NCI-H1092 treated with DMSO at 0.1 percent for 48 hours (cell line): Measurements from ENCODE around the gene ATP2B3.
"Not testable (repeated sequence)": the region's sequence is repeated elsewhere in the genome, so short reads cannot be mapped to it uniquely, and the experiment has no call there.

ENCODE experiments used
- DNase-seq: peaks from one replicate; lab custom pipeline; 2025; lab: John Stamatoyannopoulos, UW

ATP2B3 gene

DNA sequence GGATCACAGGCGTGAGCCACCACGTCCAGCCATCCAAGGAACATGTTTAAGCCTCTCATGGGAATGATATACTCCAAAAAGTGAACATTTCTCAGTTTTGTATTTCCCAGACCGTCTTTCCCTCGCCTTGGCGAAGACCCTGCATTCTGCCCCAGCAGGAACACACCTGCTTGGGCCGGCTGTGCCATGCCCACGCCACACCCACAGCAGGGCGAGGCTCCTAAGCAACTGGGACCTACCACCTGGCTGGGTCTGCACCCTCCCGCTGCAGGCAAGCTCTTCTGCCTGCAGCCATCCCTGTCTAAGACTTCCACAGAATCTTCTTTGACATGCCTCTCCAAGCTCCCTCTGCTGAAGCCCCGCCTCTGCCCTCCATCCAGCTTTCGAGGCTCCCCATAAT, 77.9 kb downstream of the ATP2B3 start:
- no peak for DNase-seq

DNA sequence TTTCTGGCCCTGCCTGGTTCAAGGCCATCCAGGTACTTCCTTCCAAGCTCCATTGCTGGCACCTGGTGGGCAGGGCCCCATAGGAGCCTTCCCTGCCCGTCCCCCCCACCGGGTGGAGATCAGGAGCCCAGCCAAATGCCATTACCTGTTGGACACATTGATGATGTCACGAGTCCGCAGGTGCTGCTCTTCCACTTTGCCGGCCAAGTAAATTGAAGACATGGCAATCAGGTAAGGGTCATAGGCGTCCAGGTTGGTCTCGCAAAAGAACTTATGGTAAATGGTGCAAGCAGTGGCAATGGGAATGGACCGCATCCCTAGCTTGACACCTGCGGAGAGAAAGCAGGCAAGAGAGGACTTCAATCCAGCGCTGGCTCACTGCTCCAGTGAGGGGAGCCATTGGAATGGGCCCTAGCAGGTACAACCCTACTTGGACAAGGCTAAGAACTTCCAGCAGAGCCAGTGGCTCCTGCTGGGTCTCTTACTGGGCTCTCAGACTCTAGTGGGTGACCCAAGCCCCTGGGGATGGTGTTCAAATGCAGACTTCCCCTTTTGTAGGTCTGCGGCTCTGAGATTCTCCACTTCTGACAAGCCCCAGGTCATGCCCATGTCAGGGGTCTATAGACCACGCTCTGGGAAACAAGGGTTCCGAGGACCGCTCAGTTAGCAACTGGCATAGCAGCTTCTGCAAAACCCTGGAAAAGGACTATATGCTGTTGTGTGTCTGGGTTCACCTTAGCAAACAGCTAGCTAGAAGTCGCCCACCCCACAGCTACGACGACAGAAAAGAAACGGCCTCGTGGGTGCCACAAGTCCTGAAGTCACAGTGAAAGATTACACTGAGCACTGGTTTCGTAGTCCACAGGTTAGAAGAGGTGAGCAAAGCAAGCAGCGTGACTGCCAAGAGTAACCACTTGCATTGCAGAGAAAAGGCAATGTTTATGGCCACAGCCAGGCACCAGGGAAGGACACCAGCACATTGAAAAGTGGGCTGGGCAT, 78.7 kb downstream of the ATP2B3 start:
- no peak for DNase-seq

DNA sequence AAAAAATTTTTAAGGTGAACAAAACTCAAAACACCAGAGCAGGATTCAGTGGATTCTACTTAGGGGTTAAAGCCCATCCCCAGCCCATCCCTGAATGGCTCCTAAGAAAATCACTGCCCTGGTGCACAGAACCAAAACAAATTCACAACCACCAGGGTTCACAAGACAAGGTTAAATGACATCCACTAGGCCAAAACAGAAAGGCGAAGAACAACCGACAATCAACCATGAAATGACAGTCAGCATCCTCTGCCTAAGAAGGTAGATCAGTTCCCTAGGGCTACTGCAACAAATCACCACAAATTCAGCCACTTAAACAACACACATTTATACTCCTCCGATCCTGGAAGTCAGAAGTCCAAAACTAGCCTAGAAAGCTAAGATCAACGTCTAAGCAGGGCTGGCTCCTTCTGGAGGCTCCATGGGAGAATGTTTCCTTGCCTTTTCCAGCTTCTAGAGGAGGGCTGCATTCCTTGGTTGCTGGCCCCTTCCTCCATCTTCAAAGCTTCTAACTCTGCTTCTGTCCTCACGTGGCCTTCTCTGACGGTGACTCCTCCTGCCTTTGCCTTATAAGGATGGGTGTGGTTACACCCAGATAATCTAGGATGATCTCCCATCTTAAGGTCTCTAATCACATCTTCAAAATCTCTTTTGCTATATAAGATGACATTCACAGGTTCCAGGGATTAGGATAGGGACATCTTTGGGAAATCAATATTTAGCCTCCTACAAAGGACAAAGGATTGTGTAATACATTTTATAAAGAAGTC, 79.7 kb downstream of the ATP2B3 start:
- DNase-seq = no peak

DNA sequence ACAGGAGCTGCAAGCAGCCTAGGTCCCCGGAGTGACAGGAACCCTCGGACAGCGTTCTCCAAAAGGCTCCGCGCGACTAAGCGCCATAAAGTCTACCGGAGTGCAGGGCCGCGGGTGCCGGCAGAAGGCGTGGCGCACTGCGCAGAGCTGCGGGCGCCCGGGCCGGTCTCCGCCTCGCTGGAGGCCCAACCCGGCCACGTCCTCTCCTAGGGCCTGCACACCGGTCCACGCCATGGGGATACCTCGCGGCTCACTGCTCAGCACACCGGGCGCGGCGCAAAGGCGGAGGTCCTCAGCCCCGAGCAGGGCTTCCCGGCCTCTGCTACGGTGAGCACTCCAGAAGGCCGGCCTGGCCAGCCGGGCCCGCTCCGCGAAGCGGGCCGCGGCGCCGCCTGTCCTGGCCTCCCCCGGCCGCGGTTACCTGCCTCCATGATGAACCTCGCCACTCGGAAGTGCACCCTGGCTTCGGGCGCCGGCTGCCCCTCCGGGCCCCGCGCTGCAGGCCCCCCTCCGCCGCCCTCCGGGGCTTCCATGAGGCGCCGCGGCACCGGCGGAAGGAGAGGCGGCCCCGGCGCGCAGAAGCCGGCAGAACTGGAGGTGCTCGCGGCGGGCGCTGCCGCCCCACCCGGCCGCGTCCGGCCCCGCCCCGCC, 81.2 kb downstream of the ATP2B3 start, which contains the start of gene CCNQ:
Gene CCNQ (minus strand): TSS at position 599 of the 651 bp plus-strand sequence. CDS start 66 bp downstream, at position 533.
- DNase-seq = peak; percentile 31

DNA sequence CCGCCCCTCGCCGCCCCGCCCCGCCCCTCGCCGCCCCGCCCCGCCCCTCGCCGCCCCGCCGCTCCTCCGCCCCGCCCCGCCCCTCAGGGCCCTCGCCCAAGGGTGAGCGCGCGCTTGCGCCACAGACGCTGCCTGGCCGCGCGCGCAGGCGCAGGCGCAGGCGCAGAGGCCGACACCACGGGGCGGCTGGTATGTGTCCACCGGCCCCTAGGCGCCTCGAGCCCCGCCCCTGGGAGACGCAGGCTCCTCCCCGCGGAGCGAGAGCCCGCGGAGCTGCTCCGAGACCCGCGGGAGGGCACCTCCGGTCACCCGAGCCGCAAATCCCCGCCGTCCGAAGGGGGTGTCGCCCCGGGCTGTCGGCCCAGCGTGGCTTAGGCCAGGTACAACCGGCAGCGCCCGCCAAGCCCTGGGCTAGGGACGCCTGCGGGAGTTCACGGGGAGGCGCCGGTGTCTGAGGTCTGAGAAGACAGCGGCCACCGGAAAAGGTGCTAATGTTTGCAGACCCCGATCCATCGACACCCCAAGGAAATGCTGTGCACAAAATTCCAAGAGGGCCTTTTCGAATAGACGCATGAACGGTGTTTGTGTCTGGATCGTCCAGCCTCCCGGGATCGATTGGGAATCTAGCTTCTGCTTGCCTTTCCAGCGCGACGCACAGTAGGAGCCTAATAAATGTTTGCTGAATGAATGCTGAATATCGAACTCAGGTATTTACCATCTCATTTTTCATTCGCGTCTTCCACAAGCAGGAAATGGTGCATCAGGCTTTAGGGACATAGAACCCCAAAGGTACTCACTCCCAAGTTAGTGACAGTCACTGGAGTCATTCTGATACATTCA, 82.0 kb downstream of the ATP2B3 start:
- DNase-seq = peak; percentile 87

DNA sequence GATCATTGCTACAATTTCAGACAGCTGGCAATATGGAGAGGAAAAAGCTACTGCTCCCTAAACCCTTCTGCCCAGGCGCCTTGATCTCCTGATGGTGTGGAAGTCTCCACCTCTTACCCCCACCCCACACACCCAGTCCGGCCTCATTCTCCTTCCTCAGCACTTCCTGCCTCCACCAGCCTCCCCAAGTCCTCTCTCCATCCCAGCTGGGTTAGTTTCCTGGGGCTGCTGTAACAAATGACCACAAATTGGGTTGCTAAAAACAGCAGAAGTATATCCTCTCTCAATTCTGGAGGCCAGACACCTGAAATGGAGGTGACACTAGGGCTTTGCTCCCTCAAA, 82.6 kb downstream of the ATP2B3 start:
- no peak for DNase-seq

DNA sequence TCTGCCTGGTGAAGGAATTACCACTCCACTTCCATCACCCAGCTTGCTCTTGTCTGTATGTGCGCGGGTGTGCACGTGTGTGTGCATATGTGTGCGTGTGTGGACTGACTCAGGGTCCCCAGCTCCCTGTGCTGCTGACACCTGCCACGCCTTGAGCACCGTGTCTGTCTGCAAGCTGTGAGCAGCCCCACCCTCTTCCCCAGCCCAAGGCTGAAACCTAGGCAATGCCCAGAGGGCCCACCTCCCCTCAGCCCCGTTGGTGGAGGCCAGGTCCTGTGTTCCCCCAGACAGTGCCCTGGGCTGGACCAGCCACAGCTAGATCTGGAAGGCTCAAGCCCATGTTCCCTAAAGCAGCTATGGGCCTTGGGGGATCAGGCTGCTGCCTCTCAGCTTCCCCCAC, 83.5 kb downstream of the ATP2B3 start:
- no peak for DNase-seq

DNA sequence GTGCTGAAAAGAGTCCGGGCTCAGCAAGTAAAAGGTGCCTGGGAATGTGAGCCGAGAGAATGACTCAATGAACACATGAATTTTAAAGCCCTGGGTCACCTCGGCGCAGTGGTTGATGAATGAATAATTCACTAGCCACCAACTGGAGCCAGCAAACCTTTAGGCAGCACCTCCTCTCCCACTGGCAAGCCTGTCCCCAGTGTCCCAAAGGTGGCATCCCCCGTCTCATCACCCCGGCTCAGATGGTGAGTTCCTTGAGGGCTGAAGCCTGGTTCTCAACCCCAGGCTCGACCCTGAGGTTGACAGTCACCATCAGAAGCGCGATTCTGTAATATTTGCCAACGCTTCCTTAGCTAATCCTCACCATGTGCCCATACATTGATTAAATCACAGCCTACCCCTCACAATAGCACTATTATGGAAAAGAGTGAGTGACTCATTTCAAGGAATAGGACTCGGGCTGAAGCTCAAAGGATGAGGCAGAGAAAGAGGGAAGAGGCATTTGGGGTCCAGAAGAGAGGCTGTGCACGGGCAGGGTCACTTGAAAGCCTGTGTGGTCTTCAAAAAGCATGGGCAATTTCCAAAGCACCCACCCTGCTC, 84.2 kb downstream of the ATP2B3 start:
- no peak for DNase-seq

DNA sequence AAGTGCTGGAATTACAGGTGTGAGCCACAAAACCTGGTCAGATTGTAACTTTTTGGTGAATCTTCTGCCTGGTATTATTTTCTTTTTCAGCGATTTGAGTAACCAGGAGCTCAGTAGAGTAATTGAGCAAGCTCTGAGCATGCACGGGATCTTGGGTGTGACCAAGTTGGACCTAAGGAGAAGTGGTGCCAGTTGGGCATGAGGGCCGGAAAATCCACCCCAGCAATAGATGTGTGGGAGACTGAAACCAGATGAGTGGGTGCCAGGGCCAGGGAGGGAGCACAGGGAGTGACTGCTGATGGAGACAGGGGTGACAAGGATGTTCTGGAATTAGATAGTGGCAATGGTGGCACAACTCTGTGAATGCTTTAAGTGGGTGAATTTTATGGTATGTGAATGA, 85.2 kb downstream of the ATP2B3 start:
- DNase-seq = no peak

DNA sequence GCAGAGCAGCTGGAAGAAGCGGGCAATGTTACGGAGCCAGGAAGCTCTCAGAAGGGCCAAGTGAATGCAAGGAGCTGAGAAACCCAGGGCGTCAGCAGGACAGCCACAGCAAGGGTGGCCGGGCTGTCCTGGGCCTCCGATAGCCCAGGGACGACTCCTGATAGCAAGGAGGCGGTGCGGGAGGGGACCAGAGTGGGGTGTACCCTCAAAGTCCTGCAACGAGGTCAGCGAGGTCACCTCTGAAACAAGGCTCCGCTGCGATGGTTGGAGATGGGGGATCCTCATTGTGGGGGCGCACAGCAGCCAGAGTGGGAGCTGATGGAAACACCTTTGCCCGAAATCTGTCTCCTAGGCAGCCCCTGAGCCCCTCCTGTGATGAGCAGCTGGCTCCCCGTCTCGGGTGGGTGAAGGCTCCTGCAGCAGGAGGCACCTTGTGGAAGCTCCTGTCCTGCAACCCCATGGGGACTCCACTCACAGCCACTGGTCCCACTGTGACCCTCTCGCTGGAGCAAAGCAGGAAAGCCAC, 85.8 kb downstream of the ATP2B3 start:
- no peak for DNase-seq

DNA sequence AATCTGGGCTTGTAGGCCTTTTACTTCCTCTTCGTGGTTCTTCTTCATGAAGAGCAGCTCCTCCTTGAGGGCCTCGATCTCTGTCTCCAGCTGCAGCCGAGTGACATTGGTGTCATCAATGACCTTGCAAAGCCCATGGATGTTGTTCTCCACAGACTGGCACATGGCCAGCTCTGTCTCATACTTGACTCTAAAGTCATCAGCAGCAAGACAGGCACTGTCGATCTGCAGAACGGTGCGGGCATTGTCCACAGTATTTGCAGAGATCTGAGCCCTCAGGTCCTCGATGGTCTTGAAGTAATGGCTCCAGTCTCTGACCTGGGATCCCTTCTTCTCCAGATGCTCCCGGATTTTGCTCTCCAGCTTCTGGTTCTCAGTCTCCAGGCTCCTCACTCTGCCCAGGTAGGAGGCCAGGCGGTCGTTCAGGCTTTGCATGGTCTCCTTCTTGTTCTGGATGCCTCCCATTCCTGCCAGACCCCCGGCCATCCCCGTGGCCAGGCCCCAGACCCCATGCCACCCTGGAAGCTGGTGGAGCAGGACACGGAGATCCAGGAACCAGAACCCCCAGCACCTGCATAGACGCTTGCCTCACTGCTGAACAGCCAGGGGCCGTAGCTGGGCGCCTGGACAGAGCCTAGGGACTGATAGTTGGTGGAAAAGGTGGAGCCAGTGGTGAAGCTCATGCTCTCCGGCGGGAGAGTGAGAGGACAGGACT, 87.4 kb downstream of the ATP2B3 start:
- DNase-seq = not testable (repeated sequence)

DNA sequence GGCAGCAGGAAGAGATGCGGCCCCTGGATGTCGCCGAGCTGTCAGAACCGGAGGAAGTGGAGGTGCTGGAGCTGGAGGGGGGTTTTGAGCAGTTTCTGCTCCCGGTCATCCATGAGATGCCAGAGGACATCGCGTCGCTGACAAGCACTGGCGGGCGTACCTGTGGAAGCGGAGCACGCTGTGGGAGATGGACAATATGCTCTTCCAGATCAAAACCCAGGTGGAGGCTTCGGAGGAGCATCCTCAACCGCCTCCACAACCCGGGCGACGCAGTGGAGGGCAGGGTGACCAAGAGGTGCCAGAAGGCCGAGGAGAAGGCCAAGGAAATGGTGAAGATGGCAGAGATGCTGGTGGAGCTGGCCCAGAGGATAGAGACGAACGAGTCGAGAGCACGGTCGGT, 89.1 kb downstream of the ATP2B3 start:
- no peak for DNase-seq

DNA sequence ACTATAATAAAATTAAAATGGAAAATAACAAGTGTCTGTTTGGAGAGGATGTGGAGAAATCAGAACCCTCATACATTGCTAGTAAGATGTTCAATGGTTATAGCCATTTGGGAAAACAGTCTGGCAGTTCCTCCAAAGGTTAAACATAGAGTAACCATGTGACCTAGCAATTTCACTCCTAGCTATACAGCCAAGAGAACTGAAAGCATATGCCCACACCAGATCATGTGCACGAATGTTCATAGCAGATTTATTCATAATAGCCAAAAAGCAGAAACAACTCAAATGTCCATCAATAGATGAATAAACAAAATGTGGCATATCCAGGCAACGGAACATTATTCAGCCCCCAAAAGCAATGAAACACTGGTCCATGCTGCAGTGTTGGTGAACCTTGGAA, 90.9 kb downstream of the ATP2B3 start:
- no peak for DNase-seq

DNA sequence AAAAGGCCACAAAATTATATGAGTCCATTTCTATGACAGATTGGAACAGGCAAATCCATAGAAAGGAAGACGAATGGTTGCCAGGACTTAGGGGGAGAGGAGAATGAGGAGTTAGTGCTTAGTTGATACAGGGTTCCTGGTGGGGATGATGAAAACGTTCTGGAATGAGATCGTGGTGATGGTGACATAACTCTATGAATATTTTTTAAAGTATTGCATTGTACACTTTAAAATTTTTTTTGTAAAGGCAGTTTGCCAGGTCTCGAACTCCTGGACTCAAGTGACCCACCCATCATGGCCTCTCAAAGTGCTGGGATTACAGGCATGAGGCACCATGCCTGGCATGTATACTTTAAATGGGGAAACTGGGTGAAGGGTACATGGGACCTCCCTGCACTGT, 91.4 kb downstream of the ATP2B3 start:
- no peak for DNase-seq

DNA sequence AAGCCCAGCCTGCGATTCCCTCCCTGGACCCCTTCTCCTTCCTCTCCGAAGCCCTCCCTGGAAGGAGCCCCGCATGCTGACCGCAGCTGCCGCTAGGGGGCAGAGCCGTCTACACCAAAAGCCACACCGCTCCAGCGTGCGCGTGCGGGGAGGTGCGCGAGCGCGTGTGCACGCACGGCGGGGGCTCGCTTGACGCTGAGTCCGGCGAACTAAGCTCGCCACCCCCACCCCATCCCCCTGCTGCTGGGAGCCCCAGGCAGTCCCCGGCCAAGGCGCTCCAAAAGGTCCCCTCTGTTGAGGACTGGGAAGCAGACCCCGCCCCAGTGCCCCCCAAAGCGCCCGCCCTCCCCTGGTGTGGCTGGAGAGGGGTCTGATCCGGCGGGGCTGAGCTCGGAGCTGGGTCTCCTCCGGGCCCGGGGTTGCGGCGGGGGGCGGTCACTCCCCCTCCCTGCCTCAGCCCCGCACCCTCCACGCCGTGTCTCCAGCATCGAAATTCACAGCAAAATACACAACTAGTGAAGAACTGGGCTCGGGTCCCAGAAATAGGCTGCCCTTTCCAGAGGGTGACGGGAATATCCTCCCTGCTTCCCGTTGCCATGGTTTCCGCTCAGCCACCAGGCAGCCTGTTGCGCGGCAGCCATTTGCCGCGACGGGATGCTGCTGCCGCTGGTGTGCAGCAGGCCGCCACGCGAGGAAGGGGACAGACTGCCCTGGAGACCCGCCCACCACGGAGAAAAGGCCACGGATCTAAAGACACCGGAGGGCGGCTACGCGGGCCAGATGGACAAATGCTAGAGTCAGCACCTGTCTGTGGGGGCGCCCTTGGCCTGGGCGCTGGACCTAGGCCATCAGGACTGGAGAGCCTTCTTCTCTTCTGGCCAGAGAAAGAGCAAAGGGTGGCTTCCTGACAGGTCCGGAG, 92.7 kb downstream of the ATP2B3 start:
- DNase-seq = peak; percentile 70

DNA sequence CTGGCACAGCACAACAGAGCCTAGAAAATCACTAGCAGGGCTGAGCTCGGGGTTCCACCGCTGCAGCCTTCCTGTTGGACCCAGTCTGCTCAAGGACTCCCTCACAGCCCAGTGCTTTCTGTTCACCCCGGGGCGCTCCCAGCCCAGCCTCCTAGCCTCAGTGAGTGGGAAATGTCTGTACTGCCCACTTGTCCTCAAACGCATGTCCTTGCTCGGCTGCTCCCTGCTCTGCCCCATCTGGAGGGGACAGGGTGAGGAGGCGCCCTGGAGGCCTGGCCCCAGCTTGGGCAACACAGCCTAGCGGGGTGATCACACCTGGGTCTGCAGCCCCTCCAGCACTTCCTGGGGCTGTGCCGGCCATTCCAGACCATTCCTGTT, 93.4 kb downstream of the ATP2B3 start:
- no peak for DNase-seq

DNA sequence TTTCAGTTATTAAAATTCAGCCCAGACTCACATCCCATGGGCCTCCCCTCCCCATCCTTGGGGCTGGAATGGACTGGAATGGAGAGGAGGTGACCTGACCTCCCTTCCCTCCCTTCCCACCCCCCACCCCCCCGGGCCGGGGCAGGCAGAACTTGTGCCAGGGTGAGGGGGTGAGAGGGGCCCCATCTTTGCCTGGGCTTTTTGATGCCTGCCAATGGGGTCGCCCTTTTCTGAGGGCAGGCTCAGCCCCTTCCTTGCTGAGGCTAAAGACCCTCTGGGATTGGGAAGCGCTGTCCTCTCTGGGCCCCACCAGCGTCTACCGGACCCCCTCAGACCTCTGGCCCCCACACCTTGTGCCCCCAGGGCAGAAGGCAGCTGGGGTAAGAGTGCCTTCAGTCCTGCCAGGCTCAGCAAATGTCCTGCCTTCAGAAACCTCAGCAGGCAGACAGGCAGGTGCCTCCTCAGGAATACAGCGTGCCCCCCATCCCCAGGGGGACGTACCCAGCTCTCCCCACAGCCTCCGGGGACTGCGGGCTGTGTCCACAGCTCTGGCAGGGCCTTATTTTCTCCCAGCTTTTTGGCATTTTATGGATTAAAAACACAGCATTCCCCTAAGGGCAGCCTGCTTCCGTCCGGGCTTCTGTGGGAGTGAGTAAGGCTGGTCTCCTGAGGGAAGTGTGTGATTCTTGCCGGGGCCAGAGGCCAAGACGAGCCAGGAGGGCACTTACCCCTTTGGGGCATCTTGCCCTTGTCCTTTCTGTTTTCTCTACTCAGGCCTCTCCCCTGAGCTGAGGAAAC, 94.1 kb downstream of the ATP2B3 start:
- no peak for DNase-seq

DNA sequence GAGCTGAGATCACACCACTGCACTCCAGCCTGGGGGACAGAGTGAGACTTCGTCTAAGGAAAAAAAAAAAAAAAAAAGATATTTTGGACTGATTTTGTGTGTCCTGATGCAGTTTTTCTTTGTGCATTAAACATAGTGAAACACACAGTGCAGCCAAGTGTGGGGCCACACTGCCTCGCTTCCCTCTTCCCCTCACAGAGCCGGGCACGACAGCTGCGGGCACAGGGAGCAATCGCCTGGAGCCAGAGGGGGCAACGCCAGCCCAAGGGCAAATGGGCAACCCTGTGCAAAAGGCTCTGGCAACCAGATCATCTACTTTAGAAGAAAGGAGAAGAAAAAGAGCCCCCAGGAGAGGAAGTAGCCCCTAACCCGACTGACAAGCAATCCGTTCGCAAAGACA, 95.0 kb downstream of the ATP2B3 start:
- no peak for DNase-seq
